Activated T-cell treated with anti-CD3 and anti-CD28 coated beads for 24 hours (primary cell): ENCODE measurements around the gene CRADD.
"Not testable (repeated sequence)": the region's sequence is repeated elsewhere in the genome, so short reads cannot be mapped to it uniquely, and the experiment has no call there.

Experiments used
- DNase-seq: peaks from one replicate; pipeline ENCODE4 v3.0.0-alpha.2; 2020; ENCODE audit warnings: low read depth

Gene CRADD

GRCh38 chr12:93902192-93902591, 225.0 kb downstream of the CRADD start:
- no peak for DNase-seq

- no peak for DNase-seq
Observed at GRCh38 chr12:93902736-93903562, 225.8 kb downstream of the CRADD start.

GRCh38 chr12:93904124-93904523, 226.9 kb downstream of the CRADD start:
- DNase-seq = no peak

- no peak for DNase-seq
Observed at GRCh38 chr12:93908264-93908663, 231.1 kb downstream of the CRADD start.

- DNase-seq = no peak
Observed at GRCh38 chr12:93908846-93909567, 231.8 kb downstream of the CRADD start.

- DNase-seq = no peak
Observed at GRCh38 chr12:93911396-93911795, 234.2 kb downstream of the CRADD start.

GRCh38 chr12:93912086-93912733, 235.0 kb downstream of the CRADD start:
- no peak for DNase-seq

GRCh38 chr12:93913845-93914244, 236.7 kb downstream of the CRADD start:
- DNase-seq = no peak

GRCh38 chr12:93914281-93914680, 237.1 kb downstream of the CRADD start:
- no peak for DNase-seq

- DNase-seq = no peak
Observed at GRCh38 chr12:93915411-93915810, 238.2 kb downstream of the CRADD start.

- no peak for DNase-seq
Observed at GRCh38 chr12:93916402-93916801, 239.2 kb downstream of the CRADD start.

- no peak for DNase-seq
Observed at GRCh38 chr12:93918262-93918661, 241.1 kb downstream of the CRADD start.

- DNase-seq = no peak
Observed at GRCh38 chr12:93918900-93919299, 241.7 kb downstream of the CRADD start.

- no peak for DNase-seq
Observed at GRCh38 chr12:93921521-93921920, 244.3 kb downstream of the CRADD start.

- DNase-seq = no peak
Observed at GRCh38 chr12:93922583-93923006, 245.4 kb downstream of the CRADD start.

GRCh38 chr12:93924367-93924766, 247.2 kb downstream of the CRADD start:
- DNase-seq = no peak

GRCh38 chr12:93925585-93926205, 248.5 kb downstream of the CRADD start:
- DNase-seq = no peak

- no peak for DNase-seq
Observed at GRCh38 chr12:93926237-93926636, 249.1 kb downstream of the CRADD start.

- not testable (repeated sequence) for DNase-seq
Observed at GRCh38 chr12:93929081-93929480, 251.9 kb downstream of the CRADD start.

GRCh38 chr12:93937812-93938211, 260.6 kb downstream of the CRADD start:
- no peak for DNase-seq

- DNase-seq = no peak
Observed at GRCh38 chr12:93938317-93938716, 261.1 kb downstream of the CRADD start.

- DNase-seq = no peak
Observed at GRCh38 chr12:93938931-93939330, 261.8 kb downstream of the CRADD start.
